NB4 (cell line): Measurements from ENCODE around the gene CHCHD1.

Source experiments
- DNase-seq: peaks from one replicate; pipeline ENCODE4 v3.0.0; 2010; ENCODE audit warnings: low read depth
- H3K4me3 ChIP-seq: one replicate; pipeline ENCODE4 v1.5.1; 2011; ENCODE audit warnings: mild to moderate bottlenecking, low read depth, low read length, moderate library complexity
- CTCF ChIP-seq: IDR thresholded peaks from one replicate; pipeline ENCODE4 v1.5.1; 2012; ENCODE audit warnings: low read depth, low read length
- MYC ChIP-seq: IDR thresholded peaks from 2 replicates; pipeline ENCODE4 v1.6.1; 2011; ENCODE audit warnings: low read depth, low read length
- POLR2A ChIP-seq: IDR thresholded peaks from 2 replicates; pipeline ENCODE4 v1.6.1; 2011; ENCODE audit warnings: mild to moderate bottlenecking; ENCODE audit not compliant: insufficient read length; ENCODE audit errors: extremely low read depth
- TF ChIP-seq, protein P1 (sequence below): IDR thresholded peaks from 2 replicates; pipeline ENCODE4 v1.6.1; 2011; ENCODE audit warnings: low read depth, low read length

Gene CHCHD1

DNA sequence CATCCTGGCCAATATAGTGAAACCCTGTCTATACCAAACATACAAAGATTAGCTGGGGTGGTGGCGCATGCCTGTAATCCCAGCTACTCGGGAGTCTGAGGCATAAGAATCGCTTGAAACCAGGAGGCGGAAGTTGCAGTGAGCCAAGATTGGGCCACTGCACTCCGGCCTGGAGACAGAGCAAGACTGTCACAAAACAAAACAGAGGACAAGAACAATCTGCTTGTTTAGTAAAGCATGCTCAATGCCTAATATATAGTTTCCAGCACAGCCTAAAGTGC lies 39.5 kb upstream of the CHCHD1 start:
- TF ChIP-seq, protein P1, sequence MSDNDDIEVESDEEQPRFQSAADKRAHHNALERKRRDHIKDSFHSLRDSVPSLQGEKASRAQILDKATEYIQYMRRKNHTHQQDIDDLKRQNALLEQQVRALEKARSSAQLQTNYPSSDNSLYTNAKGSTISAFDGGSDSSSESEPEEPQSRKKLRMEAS, result no peak
- TF ChIP-seq POLR2A (no peak), CTCF (no peak), MYC (no peak)
- H3K4me3 ChIP-seq, result peak overlapping the region; percentile 89
- no peak for DNase-seq

GRCh38 chr10:73743327-73743904 lies 38.4 kb upstream of the CHCHD1 start:
- TF ChIP-seq POLR2A (no peak), CTCF (no peak), MYC (no peak)
- TF ChIP-seq, protein P1, result no peak
- no peak for DNase-seq
- peak overlapping the region; percentile 89 for H3K4me3 ChIP-seq

- TF ChIP-seq MYC, result peak; percentile 56
- TF ChIP-seq CTCF, result no peak
- TF ChIP-seq, protein P1, result peak; percentile 83
- peak; percentile 69 for TF ChIP-seq POLR2A
- DNase-seq, result peak; percentile 97
- peak within 1 kb of the TSS; percentile 89 for H3K4me3 ChIP-seq
Measured at GRCh38 chr10:73743905-73744663, 37.8 kb upstream of the CHCHD1 start, which contains the start of gene SEC24C. SEC24C (plus strand) TSS chr10:73744372; CDS start chr10:73746833, 2,461 bp downstream.

DNA sequence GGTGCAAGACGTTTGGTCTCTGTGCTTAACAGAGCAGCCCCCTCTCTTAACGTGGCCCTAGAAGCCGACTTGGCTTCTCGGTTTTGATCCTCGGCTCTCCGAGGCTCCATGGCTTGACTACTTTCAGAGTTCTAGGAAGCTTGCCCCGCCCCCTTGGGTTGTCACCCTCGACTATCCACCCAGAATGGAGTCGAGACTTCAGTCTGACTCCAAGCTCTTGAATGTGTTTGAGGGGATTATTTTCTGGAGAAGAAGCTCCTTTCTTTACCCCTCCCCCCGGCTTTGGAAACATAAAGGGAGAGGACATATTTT lies 37.2 kb upstream of the CHCHD1 start:
- peak overlapping the region; percentile 89 for H3K4me3 ChIP-seq
- peak; percentile 69 for DNase-seq
- TF ChIP-seq, protein P1, result no peak
- TF ChIP-seq CTCF (no peak), POLR2A (no peak), MYC (no peak)

DNA sequence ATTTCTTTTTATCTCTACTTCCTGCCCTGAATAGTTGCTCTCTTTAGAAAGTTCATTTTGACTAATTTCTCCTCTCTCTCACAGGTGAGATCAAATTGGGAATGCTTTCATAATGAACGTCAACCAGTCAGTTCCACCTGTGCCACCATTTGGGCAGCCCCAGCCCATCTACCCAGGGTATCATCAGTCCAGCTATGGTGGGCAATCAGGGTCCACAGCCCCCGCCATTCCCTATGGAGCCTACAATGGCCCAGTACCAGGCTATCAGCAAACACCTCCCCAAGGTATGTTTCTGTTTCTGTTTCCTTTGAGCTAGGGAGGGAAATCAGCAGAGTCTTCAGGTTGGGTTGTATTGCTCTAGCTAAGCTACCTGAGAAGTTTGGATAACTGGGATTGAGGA lies 35.1 kb upstream of the CHCHD1 start:
- TF ChIP-seq MYC (no peak), POLR2A (no peak), CTCF (no peak)
- TF ChIP-seq, protein P1, result no peak

GRCh38 chr10:73750819-73751218 lies 31.0 kb upstream of the CHCHD1 start:
- TF ChIP-seq POLR2A, result no peak
- DNase-seq, result no peak

More for the DNA sequence above, 35.1 kb upstream of the CHCHD1 start:
- no peak for DNase-seq
- H3K4me3 ChIP-seq, result peak overlapping the region; percentile 1

More at GRCh38 chr10:73750819-73751218, 31.0 kb upstream of the CHCHD1 start:
- no peak overlapping the region for H3K4me3 ChIP-seq
